Smooth muscle cell (in vitro differentiated cells): ENCODE data around the gene RALGAPB. TPM values are rescaled to one million over a fixed set of nuclear protein-coding genes. Genes with fewer than 3 reads are reported as not detected.
A peak's percentile ranks its signal among the peaks of the same experiment; 100 is the strongest.
"Not testable (repeated sequence)": the region's sequence is repeated elsewhere in the genome, so short reads cannot be mapped to it uniquely, and the experiment has no call there.

Source experiments
- DNase-seq: peaks from one replicate; lab custom pipeline; 2025; ENCODE audit not compliant: unreplicated experiment; lab: John Stamatoyannopoulos, UW
- H2AFZ ChIP-seq: fragments of 200-600 bp; sonication (generic); 2 replicates; pipeline ENCODE4 v1.6.0; 2016; ENCODE audit warnings: antibody characterized with exemption, low read depth, mild to moderate bottlenecking
- H3F3A ChIP-seq: fragments of 200-600 bp; sonication (generic); 2 replicates; pipeline ENCODE4 v1.6.0; 2017; ENCODE audit warnings: antibody characterized with exemption, low read depth
- H3K27ac ChIP-seq: fragments of 200-600 bp; sonication (generic); 2 replicates; pipeline ENCODE4 v1.5.1; 2016; ENCODE audit warnings: low read depth, mild to moderate bottlenecking
- H3K27me3 ChIP-seq: fragments of 200-600 bp; sonication (generic); 2 replicates; pipeline ENCODE4 v1.6.1; 2016; ENCODE audit warnings: low read depth, mild to moderate bottlenecking
- H3K36me3 ChIP-seq: fragments of 200-600 bp; sonication (generic); 2 replicates; pipeline ENCODE4 v1.5.1; 2016; ENCODE audit warnings: low read depth
- H3K4me1 ChIP-seq: fragments of 200-600 bp; sonication (generic); 2 replicates; pipeline ENCODE4 v1.5.1; 2016; ENCODE audit warnings: low read depth
- H3K4me2 ChIP-seq: fragments of 200-600 bp; sonication (generic); 2 replicates; pipeline ENCODE4 v1.6.0; 2016; ENCODE audit warnings: mild to moderate bottlenecking
- H3K4me3 ChIP-seq: fragments of 200-600 bp; sonication (generic); 2 replicates; pipeline ENCODE4 v1.5.1; 2016; ENCODE audit warnings: mild to moderate bottlenecking
- H3K79me2 ChIP-seq: fragments of 200-600 bp; sonication (generic); 2 replicates; pipeline ENCODE4 v1.6.0; 2016; ENCODE audit warnings: low read depth, mild to moderate bottlenecking
- H3K9ac ChIP-seq: fragments of 200-600 bp; sonication (generic); 2 replicates; pipeline ENCODE4 v1.6.0; 2016; ENCODE audit warnings: low read depth
- H3K9me3 ChIP-seq: fragments of 200-600 bp; sonication (generic); replicated peaks from 2 replicates; pipeline ENCODE4 v1.5.1; 2016; ENCODE audit warnings: low read depth
- H4K20me1 ChIP-seq: fragments of 200-600 bp; sonication (generic); 2 replicates; pipeline ENCODE4 v1.6.0; 2016; ENCODE audit warnings: low read depth
- WGBS: methylation state at CpG from one replicate; pipeline ENCODE4 v1.1.7; 2016; ENCODE audit warnings: low lambda C conversion rate; 5-methylcytosine and 5-hydroxymethylcytosine counted together
- polyA plus RNA-seq: library from polyadenylated mRNA; unstranded; fragments of >200 nt; fragmentation: Nextera tagmentation; extraction: Ambion mirVana; gene quantifications from 2 replicates; pipeline ENCODE4 v1.2.1, GENCODE V29; 2016
- total RNA-seq: library from RNA; depleted of rRNA; stranded (reverse); fragments of >200 nt; gene quantifications from 2 replicates; pipeline ENCODE4 v1.2.3, GENCODE V29; 2014
- TF ChIP-seq, protein P1 (sequence below): fragments of 200-600 bp; sonication (generic); IDR thresholded peaks from 2 replicates; pipeline ENCODE4 v1.5.1; 2017; ENCODE audit warnings: borderline replicate concordance, mild to moderate bottlenecking, antibody characterized with exemption; ENCODE audit not compliant: insufficient read depth, poor library complexity, severe bottlenecking

RALGAPB gene
- total and polyA plus RNA-seq, 2 experiments from 2014 or later: 8.9 to 43.2 TPM

DNA sequence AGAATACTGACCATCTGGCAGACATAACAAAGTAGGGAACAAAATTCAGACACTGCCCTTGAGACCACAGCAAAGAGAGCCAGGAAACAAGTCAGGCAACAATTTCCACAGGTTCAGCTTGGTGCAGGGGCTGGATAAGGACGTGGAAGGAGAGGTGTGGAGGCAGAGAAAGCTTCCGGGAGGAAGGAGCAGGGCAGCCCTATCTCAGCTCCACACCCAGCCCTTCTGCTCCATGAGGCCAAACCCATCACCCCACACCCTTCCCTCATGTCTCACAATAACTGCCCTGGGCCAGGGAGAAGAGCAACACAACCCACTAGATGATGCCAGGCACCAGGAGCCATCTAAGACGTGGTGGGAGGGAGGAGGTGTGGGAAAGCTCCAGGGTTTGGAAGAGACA lies 43.3 kb upstream of the RALGAPB start:
- H2AFZ ChIP-seq: no peak overlapping the region
- no peak overlapping the region for H3K4me2 ChIP-seq
- no peaks in the 10 kb centered on the region for H3K9me3 ChIP-seq
- H3K27ac ChIP-seq: no peak overlapping the region
- H3K9ac ChIP-seq: no peak overlapping the region
- H3K27me3 ChIP-seq: no peaks in the 10 kb centered on the region
- TF ChIP-seq, protein P1, sequence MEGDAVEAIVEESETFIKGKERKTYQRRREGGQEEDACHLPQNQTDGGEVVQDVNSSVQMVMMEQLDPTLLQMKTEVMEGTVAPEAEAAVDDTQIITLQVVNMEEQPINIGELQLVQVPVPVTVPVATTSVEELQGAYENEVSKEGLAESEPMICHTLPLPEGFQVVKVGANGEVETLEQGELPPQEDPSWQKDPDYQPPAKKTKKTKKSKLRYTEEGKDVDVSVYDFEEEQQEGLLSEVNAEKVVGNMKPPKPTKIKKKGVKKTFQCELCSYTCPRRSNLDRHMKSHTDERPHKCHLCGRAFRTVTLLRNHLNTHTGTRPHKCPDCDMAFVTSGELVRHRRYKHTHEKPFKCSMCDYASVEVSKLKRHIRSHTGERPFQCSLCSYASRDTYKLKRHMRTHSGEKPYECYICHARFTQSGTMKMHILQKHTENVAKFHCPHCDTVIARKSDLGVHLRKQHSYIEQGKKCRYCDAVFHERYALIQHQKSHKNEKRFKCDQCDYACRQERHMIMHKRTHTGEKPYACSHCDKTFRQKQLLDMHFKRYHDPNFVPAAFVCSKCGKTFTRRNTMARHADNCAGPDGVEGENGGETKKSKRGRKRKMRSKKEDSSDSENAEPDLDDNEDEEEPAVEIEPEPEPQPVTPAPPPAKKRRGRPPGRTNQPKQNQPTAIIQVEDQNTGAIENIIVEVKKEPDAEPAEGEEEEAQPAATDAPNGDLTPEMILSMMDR: no peak
- 94% methylated on average over 3 of the region's 3 CpGs for WGBS
- peaks cover 69% of the 10 kb centered on the region for H3K79me2 ChIP-seq
- H3K4me3 ChIP-seq: no peak overlapping the region
- peaks cover 13% of the 10 kb centered on the region for H3F3A ChIP-seq
- no peak for DNase-seq
- peaks cover 11% of the 10 kb centered on the region for H3K36me3 ChIP-seq
- peaks cover 23% of the 10 kb centered on the region for H3K4me1 ChIP-seq
- peaks cover 100% of the 10 kb centered on the region for H4K20me1 ChIP-seq

DNA sequence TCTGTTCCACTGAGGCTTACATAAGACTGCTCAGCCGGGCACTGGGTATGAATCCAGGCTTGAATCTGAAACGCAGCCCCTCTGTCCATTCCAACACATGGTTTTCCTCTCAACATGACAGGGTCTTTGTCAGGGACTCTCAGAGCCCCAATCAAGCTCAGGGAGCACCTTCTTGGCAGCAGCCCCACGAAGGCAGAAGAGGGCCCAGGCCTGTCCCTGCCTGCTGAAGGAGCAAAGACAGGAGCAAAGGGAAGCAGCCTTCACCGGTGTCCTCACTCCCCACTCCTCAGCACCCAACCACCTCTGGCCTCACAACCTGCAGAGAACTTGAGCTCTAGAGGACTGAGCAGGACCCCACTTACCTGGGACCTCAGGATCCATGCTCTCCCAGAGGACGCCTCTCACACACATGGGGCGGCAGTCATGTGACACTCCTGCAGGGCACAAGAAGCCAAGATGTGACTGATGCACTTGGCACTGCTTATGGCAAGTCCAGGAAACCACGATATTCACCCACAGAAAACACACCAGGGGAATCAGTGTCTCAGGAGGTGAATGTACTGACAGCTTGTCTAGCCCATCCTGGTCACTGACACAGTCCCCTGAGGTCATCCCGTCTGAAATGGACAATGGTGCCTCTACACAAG lies 41.8 kb upstream of the RALGAPB start:
- Histone ChIP-seq H4K20me1 (peaks cover 87% of the 10 kb centered on the region), H2AFZ (no peak overlapping the region), H3K4me3 (no peak overlapping the region), H3K79me2 (peaks cover 66% of the 10 kb centered on the region), H3K27me3 (no peaks in the 10 kb centered on the region), H3K9me3 (no peaks in the 10 kb centered on the region), H3K27ac (no peak overlapping the region), H3K9ac (no peak overlapping the region), H3K4me2 (no peak overlapping the region), H3K36me3 (peaks cover 11% of the 10 kb centered on the region), H3K4me1 (peaks cover 23% of the 10 kb centered on the region), H3F3A (peaks cover 13% of the 10 kb centered on the region)
- TF ChIP-seq, protein P1: no peak
- WGBS: 98% methylated on average over 8 of the region's 8 CpGs
- DNase-seq: no peak

DNA sequence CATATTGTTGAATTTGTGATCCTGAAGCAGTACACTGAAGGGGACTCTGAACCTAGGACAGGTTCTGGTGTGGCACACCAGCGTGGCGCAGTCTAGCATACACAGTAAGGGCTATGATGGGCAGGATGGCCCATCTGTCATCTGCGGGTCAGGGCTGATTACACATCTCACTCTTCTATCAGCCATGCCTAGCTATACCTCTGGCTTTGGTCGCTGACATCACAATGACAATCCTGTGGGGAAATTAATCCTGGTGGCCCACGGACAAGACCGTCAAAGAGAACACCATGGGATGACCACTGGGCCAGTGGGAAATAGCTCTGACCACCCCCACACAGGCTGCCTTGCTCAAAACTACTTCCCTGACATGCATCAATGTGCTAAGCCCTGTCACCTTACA lies 40.4 kb upstream of the RALGAPB start:
- Histone ChIP-seq H3K4me3 (no peak overlapping the region), H3K9me3 (no peaks in the 10 kb centered on the region), H2AFZ (no peak overlapping the region), H3F3A (peaks cover 4% of the 10 kb centered on the region), H3K36me3 (peaks cover 11% of the 10 kb centered on the region), H4K20me1 (peaks cover 72% of the 10 kb centered on the region), H3K79me2 (peaks cover 66% of the 10 kb centered on the region), H3K27ac (no peak overlapping the region), H3K4me2 (peak overlapping the region; percentile 97), H3K27me3 (no peaks in the 10 kb centered on the region), H3K4me1 (peaks cover 23% of the 10 kb centered on the region), H3K9ac (no peak overlapping the region)
- no peak for DNase-seq
- TF ChIP-seq, protein P1: no peak
- WGBS: 91% methylated on average over 6 of the region's 6 CpGs

DNA sequence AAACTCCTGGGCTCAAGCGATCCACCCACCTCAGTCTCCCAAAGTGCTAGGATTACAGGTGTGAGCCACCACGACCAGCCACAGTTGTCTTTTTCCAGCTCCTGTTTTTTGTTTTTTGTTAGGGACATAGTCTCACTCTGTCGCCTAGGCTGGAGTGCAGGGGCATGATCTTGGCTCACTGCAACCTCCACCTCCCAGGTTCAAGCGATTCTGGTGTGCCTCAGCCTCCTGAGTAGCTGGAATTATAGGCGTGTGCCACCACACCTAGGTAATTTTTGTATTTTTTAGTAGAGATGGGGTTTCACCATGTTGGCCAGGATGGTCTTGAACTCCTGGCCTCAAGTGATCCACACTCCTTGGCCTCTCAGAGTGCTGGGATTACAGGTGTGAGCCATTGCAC lies 39.8 kb upstream of the RALGAPB start:
- DNase-seq, H3K27ac ChIP-seq, H2AFZ ChIP-seq, H3K9me3 ChIP-seq, H3F3A ChIP-seq, H3K27me3 ChIP-seq, H3K9ac ChIP-seq, H3K4me3 ChIP-seq: not testable (repeated sequence)
- Histone ChIP-seq H3K79me2 (peaks cover 63% of the 10 kb centered on the region), H4K20me1 (peaks cover 66% of the 10 kb centered on the region), H3K4me2 (peak overlapping the region; percentile 97), H3K36me3 (peaks cover 11% of the 10 kb centered on the region), H3K4me1 (peaks cover 23% of the 10 kb centered on the region)
- WGBS: 97% methylated on average over 5 of the region's 5 CpGs
